Chondrocyte (in vitro differentiated cells): ENCODE measurements around the gene DOCK2. TPM values are rescaled to one million over a fixed set of nuclear protein-coding genes. Genes with fewer than 3 reads are reported as not detected.
A peak's percentile ranks its signal among the peaks of the same experiment; 100 is the strongest.

Source experiments
- DNase-seq: peaks from one replicate; pipeline ENCODE4 v3.0.0; 2021; ENCODE audit warnings: mixed read lengths, low spot score
- H3K27ac Mint-ChIP-seq: one replicate; pipeline ENCODE4 v1.8.0; 2021; ENCODE audit warnings: mild to moderate bottlenecking, moderate library complexity, mixed read lengths; ENCODE audit not compliant: unreplicated experiment
- H3K27me3 Mint-ChIP-seq: 2 replicates; pipeline ENCODE4 v1.8.0; 2021; ENCODE audit warnings: low read depth, mixed read lengths
- H3K36me3 Mint-ChIP-seq: 2 replicates; pipeline ENCODE4 v1.8.0; 2021; ENCODE audit warnings: low read depth, mixed read lengths
- H3K4me1 Mint-ChIP-seq: 2 replicates; pipeline ENCODE4 v1.8.0; 2021; ENCODE audit warnings: low read depth, mild to moderate bottlenecking, mixed read lengths
- H3K4me3 Mint-ChIP-seq: one replicate; pipeline ENCODE4 v1.8.0; 2021; ENCODE audit warnings: mild to moderate bottlenecking, moderate library complexity, mixed read lengths; ENCODE audit not compliant: unreplicated experiment
- H3K9me3 Mint-ChIP-seq: 2 replicates; pipeline ENCODE4 v1.8.0; 2021; ENCODE audit warnings: low read depth, mixed read lengths
- total RNA-seq: library from RNA; stranded (reverse); gene quantifications from 3 replicates; pipeline ENCODE4 v1.2.1, GENCODE V29; 2021
- TF ChIP-seq, protein P1 (sequence below): fragments of 200-600 bp; sonication (generic); IDR thresholded peaks from 2 replicates; pipeline ENCODE4 v1.5.0; 2021; ENCODE audit warnings: antibody characterized with exemption, mild to moderate bottlenecking, moderate library complexity

Gene DOCK2
- total RNA-seq, 1 donor from 2014 or later = 3.1 TPM

DNA sequence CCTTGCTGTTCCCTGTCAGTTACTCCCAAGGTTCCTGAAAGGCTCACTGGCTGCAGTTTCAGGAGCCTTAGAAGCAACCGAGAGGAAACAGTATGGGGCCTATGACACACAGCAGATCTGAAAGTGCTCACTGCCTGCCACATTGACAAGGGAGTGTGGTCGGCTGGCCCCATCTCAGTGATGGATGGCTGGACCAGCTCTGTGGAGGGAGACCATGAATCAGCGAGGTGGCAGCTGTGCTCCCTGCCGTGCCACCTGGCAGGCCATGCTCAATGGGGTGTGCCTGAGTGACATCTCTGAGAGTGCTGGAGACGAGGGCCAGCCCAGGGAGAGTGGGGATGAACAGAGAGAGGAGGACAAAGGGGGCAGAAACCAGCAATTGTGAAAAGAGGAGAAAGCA is 49.1 kb downstream of the DOCK2 start:
- Mint-ChIP-seq H3K9me3 (no peaks in the 10 kb centered on the region), H3K27ac (no peak overlapping the region), H3K4me3 (no peak overlapping the region), H3K27me3 (no peaks in the 10 kb centered on the region), H3K4me1 (no peaks in the 10 kb centered on the region), H3K36me3 (peaks cover 2% of the 10 kb centered on the region)
- TF ChIP-seq, protein P1, sequence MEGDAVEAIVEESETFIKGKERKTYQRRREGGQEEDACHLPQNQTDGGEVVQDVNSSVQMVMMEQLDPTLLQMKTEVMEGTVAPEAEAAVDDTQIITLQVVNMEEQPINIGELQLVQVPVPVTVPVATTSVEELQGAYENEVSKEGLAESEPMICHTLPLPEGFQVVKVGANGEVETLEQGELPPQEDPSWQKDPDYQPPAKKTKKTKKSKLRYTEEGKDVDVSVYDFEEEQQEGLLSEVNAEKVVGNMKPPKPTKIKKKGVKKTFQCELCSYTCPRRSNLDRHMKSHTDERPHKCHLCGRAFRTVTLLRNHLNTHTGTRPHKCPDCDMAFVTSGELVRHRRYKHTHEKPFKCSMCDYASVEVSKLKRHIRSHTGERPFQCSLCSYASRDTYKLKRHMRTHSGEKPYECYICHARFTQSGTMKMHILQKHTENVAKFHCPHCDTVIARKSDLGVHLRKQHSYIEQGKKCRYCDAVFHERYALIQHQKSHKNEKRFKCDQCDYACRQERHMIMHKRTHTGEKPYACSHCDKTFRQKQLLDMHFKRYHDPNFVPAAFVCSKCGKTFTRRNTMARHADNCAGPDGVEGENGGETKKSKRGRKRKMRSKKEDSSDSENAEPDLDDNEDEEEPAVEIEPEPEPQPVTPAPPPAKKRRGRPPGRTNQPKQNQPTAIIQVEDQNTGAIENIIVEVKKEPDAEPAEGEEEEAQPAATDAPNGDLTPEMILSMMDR = no peak
- no peak for DNase-seq

DNA sequence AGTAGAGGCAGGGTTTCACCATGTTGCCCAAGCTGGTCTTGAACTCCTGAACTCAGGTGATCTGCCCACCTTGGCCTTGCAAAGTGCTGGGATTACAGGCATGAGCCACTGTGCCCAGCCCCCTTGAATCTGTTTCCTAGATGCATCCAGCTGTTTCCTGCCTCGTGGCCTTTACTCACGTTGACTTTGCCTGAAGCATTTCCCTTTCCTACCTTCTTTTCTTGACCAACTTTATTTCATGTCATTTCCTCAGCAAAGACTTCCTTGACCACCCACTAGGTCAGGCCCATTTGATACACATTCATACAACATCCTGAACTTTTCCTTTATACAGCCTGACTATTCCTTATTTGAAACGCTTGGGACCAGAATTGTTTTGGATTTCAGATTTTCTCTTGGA is 51.0 kb downstream of the DOCK2 start:
- TF ChIP-seq, protein P1 = no peak
- Mint-ChIP-seq H3K36me3 (peaks cover 2% of the 10 kb centered on the region), H3K27me3 (no peaks in the 10 kb centered on the region), H3K9me3 (no peaks in the 10 kb centered on the region), H3K4me1 (peaks cover 2% of the 10 kb centered on the region), H3K27ac (no peak overlapping the region), H3K4me3 (no peak overlapping the region)
- no peak for DNase-seq

DNA sequence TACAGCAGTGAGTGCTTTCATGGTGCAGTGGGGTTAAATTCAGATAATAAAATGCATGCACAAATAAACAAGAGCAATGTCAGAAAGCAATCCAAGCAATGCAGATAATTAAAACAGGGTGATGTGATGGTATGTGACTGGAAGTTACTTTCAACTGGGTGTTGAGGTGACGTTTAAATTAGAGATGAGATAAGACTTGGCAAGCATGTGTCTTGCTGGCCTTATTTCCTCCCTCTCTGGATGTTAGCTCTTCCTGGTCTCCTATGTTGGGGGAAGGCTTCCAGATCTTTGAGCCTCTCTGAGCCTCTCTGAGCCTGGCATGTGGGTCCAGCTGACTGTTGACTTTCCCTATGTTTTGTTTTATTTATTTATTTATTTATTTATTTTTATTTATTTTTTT is 54.4 kb downstream of the DOCK2 start:
- Mint-ChIP-seq H3K4me1 (peaks cover 31% of the 10 kb centered on the region), H3K27me3 (no peaks in the 10 kb centered on the region), H3K27ac (no peak overlapping the region), H3K9me3 (no peaks in the 10 kb centered on the region), H3K4me3 (no peak overlapping the region), H3K36me3 (no peaks in the 10 kb centered on the region)
- TF ChIP-seq, protein P1 = no peak
- DNase-seq = no peak

DNA sequence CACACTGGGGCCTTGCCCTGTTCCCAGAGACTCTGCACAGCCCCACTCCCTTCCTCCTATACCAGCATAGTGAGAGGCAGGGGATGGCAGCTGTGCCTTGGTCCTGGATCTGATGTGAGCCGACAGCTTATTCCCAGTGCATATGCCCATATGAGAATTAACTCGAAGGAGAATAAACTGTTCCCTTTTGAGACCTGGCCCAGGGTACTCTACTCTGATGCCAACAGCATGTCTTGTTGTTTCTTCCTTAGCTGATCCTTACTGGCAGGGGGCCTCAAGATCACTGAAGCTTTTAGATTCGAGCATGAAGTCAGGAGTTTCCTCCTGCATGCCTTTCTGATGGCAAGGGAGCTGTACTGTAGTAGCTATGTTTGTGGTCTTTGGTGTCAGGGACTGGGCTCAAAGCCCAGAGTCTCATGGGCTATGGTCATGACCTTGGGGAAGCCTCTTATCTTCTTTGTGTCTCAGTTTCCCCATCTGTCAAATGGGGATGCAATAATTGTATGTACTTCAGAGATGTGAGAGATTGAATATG is 57.1 kb downstream of the DOCK2 start:
- peak overlapping the region; percentile 38 for H3K27ac Mint-ChIP-seq
- no peak overlapping the region for H3K4me3 Mint-ChIP-seq
- H3K27me3 Mint-ChIP-seq = no peaks in the 10 kb centered on the region
- peaks cover 53% of the 10 kb centered on the region for H3K4me1 Mint-ChIP-seq
- no peaks in the 10 kb centered on the region for H3K36me3 Mint-ChIP-seq
- no peaks in the 10 kb centered on the region for H3K9me3 Mint-ChIP-seq
- TF ChIP-seq, protein P1 = no peak
- DNase-seq = no peak

DNA sequence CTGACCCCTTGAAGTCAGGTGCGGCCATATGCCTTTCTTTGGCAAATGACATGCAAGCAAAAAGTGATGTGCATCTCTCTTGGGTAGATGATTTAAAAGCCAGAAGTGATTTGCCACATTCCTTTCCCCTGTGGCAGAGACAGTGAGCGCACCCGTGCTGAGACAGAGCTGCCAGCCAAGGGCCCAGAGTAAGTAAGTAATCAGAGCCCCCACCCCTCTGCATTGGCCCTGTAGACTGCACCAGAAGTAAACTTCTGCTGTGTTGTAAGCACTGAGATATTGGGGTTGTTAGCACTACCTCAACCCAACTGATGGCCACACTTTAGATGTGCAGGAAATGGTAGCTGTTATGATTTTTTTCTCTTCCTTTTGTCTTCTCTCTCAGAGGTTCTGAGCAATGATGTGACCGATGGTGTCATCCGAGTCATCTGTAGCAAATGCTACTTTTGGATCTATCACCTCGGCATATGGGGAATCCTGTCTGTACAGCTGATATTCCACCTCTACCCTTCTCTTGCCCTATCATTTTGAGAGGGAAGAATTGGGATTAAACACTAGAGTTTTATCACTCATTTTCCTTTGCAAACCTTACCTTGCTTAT is 58.0 kb downstream of the DOCK2 start:
- Mint-ChIP-seq H3K36me3 (no peaks in the 10 kb centered on the region), H3K27ac (peak overlapping the region; percentile 99)
- no peak for DNase-seq

More for the DNA sequence above, 58.0 kb downstream of the DOCK2 start:
- Mint-ChIP-seq H3K9me3 (no peaks in the 10 kb centered on the region), H3K4me1 (peaks cover 53% of the 10 kb centered on the region), H3K4me3 (no peak overlapping the region), H3K27me3 (no peaks in the 10 kb centered on the region)
- TF ChIP-seq, protein P1 = no peak
